ENCODE data around the gene LBP. TPM values are rescaled to one million over a fixed set of nuclear protein-coding genes. Genes with fewer than 3 reads are reported as not detected.

LBP gene
- total RNA-seq, 2 donors from 2014 or later: 0.54 to 1.7 TPM

DNA sequence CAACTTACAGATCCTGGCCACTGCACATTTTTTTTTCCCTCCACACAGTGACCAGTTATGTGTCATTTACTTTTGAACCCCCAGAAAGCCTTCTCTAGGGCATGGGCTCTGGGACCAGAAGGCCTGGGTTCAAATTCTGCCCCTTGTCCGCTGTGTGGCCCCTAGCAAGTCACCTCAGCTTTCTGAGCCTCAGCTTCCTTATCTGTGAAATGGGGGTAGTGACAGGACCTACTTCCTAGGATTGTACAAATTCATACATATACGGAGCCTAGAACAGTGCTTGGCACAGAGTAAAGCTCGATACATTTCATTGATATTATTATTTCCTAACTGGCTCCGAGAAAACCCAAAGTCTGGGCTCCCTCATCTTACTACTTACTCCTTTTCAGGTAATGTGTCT, 40.7 kb upstream of the LBP start:
- Histone ChIP-seq H3K27me3 (replicated peaks; ENCODE audit: insufficient read depth) (no peaks in the 10 kb centered on the region), H3K4me3 (no peak overlapping the region), H3K27ac (no peak overlapping the region), H3K9me3 (no peaks in the 10 kb centered on the region), H3K4me1 (ENCODE audit: control insufficient read depth in 1 of 2, low read depth in 2 of 2) (no peaks in the 10 kb centered on the region), H3K36me3 (no peaks in the 10 kb centered on the region)
- ATAC-seq (ENCODE audit: insufficient number of reproducible peaks, low FRiP score, low read depth) (no peak), DNase-seq (ENCODE audit: low spot score) (no peak)
- TF ChIP-seq, protein P1, sequence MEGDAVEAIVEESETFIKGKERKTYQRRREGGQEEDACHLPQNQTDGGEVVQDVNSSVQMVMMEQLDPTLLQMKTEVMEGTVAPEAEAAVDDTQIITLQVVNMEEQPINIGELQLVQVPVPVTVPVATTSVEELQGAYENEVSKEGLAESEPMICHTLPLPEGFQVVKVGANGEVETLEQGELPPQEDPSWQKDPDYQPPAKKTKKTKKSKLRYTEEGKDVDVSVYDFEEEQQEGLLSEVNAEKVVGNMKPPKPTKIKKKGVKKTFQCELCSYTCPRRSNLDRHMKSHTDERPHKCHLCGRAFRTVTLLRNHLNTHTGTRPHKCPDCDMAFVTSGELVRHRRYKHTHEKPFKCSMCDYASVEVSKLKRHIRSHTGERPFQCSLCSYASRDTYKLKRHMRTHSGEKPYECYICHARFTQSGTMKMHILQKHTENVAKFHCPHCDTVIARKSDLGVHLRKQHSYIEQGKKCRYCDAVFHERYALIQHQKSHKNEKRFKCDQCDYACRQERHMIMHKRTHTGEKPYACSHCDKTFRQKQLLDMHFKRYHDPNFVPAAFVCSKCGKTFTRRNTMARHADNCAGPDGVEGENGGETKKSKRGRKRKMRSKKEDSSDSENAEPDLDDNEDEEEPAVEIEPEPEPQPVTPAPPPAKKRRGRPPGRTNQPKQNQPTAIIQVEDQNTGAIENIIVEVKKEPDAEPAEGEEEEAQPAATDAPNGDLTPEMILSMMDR (IDR thresholded peaks at IDR 0.05): no peak

DNA sequence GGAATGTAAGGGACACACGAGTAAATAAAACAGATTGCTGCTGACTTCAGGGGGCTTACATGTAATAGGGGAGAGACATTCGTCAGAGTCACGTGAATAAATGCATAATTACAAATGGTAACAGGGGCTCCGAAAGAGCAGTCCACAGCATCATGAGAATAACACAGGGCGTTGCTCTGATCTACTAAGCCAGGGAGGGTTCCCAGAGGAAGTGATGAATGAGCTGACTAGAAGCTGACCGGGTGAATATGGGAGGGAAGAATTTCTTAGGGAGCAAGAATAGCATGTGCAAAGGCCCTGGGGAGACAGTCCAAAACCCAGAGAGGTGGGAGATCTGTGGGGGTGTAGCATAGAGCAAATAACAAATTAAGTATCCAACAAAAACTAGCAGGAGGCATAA, 39.9 kb upstream of the LBP start:
- no peak overlapping the region for H3K27ac ChIP-seq
- H3K4me3 ChIP-seq: no peak overlapping the region
- H3K27me3 ChIP-seq (replicated peaks; ENCODE audit: insufficient read depth): no peaks in the 10 kb centered on the region
- no peak for DNase-seq (ENCODE audit: low spot score)
- no peaks in the 10 kb centered on the region for H3K9me3 ChIP-seq
- TF ChIP-seq, protein P1 (IDR thresholded peaks at IDR 0.05): no peak
- no peaks in the 10 kb centered on the region for H3K36me3 ChIP-seq
- H3K4me1 ChIP-seq (ENCODE audit: control insufficient read depth in 1 of 2, low read depth in 2 of 2): no peaks in the 10 kb centered on the region
- ATAC-seq (ENCODE audit: insufficient number of reproducible peaks, low FRiP score, low read depth): no peak

DNA sequence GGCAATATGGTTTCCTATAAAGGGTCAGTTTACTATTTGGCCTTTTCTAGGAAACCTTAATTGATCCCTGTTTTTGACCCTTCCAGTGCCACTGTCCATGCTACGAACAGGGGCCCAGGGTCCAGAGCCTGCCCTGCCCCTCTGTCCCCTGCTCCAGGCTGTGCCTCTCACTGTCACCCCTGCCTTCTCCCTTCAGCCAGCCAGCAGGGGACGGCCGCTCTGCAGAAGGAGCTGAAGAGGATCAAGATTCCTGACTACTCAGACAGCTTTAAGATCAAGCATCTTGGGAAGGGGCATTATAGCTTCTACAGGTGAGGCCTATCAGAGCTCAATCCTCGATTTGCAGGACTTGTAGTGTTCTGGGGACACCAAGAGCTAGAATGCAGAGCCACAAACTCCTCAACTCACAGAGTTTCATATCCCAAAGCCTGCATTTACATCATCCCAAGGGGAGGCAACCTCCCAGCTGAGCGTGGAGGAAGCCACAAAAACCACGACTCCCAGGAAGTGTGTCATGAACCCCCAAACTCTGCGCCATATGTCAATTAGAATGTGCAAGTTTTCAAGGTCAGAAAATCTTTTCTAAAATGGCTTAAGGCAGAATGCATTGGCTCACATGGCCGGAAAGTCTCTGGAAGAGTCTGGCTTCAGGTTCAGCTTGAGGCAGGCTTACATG, 38.8 kb upstream of the LBP start:
- TF ChIP-seq, protein P1 (IDR thresholded peaks at IDR 0.05): no peak
- H3K9me3 ChIP-seq: no peaks in the 10 kb centered on the region
- ATAC-seq (ENCODE audit: insufficient number of reproducible peaks, low FRiP score, low read depth) (no peak), DNase-seq (ENCODE audit: low spot score) (no peak)
- no peak overlapping the region for H3K4me3 ChIP-seq
- H3K4me1 ChIP-seq (ENCODE audit: control insufficient read depth in 1 of 2, low read depth in 2 of 2): no peaks in the 10 kb centered on the region
- no peak overlapping the region for H3K27ac ChIP-seq
- no peaks in the 10 kb centered on the region for H3K36me3 ChIP-seq
- no peaks in the 10 kb centered on the region for H3K27me3 ChIP-seq (replicated peaks; ENCODE audit: insufficient read depth)

DNA sequence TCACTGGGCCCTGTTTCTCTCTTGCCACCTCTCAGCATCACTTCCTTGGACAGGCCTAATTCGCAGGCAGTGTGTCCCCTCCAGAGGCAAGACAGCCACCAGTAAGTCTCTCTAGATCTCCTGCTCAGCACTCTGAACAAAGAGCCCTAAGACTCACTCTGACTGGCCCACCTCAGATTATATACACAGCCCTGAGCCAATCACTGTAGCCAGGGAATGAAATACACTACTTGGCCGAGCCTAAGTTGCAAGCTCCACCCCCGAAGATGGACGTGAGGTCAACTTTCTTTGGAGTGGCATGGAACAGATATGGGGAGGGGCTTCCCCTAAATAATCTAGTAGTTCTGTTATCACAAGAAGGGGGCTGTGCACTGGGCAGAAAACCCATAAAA, 38.2 kb upstream of the LBP start:
- TF ChIP-seq, protein P1 (IDR thresholded peaks at IDR 0.05): no peak
- ATAC-seq (ENCODE audit: insufficient number of reproducible peaks, low FRiP score, low read depth) (no peak), DNase-seq (ENCODE audit: low spot score) (no peak)
- Histone ChIP-seq H3K36me3 (no peaks in the 10 kb centered on the region), H3K27ac (no peak overlapping the region), H3K4me3 (no peak overlapping the region), H3K27me3 (replicated peaks; ENCODE audit: insufficient read depth) (no peaks in the 10 kb centered on the region), H3K4me1 (ENCODE audit: control insufficient read depth in 1 of 2, low read depth in 2 of 2) (no peaks in the 10 kb centered on the region), H3K9me3 (no peaks in the 10 kb centered on the region)

DNA sequence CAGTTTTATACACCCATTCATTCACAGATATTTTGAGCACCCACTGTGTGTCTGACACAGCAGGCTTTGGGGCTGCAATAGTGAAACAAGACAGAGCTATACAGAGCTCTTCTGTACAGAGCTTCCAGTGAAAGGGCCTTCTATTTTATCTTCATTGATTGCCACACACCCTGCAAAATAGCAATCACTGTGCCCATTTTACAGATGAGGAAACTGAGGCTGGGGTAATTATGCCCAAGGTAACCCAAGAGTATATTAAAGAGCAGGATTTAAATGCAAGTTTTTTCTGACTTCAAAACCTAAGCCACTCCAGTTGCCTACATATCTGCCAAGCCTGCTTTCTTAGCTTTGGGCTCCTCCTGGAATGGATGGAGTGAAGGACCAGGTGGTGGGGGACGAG, 37.8 kb upstream of the LBP start:
- Histone ChIP-seq H3K36me3 (no peaks in the 10 kb centered on the region), H3K9me3 (no peaks in the 10 kb centered on the region), H3K27ac (no peak overlapping the region), H3K4me1 (ENCODE audit: control insufficient read depth in 1 of 2, low read depth in 2 of 2) (no peaks in the 10 kb centered on the region), H3K27me3 (replicated peaks; ENCODE audit: insufficient read depth) (no peaks in the 10 kb centered on the region), H3K4me3 (no peak overlapping the region)
- no peak for ATAC-seq (ENCODE audit: insufficient number of reproducible peaks, low FRiP score, low read depth)
- TF ChIP-seq, protein P1 (IDR thresholded peaks at IDR 0.05): no peak
- no peak for DNase-seq (ENCODE audit: low spot score)
